IMR-90 (cell line): ENCODE data around the gene NT5C. TPM values are rescaled to one million over a fixed set of nuclear protein-coding genes. Genes with fewer than 3 reads are reported as not detected.
"Not testable (repeated sequence)": the region's sequence is repeated elsewhere in the genome, so short reads cannot be mapped to it uniquely, and the experiment has no call there.

Source experiments
- ATAC-seq: fragments of 200-7000 bp; cut with Tn5 transposase; 2 replicates; pipeline ENCODE4 v1.9.1; 2020; ENCODE audit warnings: low read depth, mild to moderate bottlenecking, moderate library complexity
- BruUV-seq: library from RNA; stranded (reverse); fragments of 400-500 nt; replicated peaks from 2 replicates; lab custom pipeline; 2021; lab: Mats Ljungman, UMichigan
- CTCF ChIA-PET: fragments of 300-600 bp; formaldehyde crosslinking; extraction: SDS; loops from one replicate; lab custom pipeline; 2021; ENCODE audit warnings: antibody characterized with exemption; lab: Yijun Ruan, JAX
- POLR2A ChIA-PET: fragments of 300-600 bp; sonication (Branson Sonifier 250); formaldehyde crosslinking; loops from one replicate; lab custom pipeline; 2022; ENCODE audit warnings: antibody characterized with exemption; ENCODE audit not compliant: unreplicated experiment; lab: Charles Lee
- DNase-seq: peaks from one replicate; pipeline ENCODE4 v3.0.0; 2013
- H2AFZ ChIP-seq: replicated peaks from 2 replicates; pipeline ENCODE3; 2013; ENCODE audit warnings: low read length, mild to moderate bottlenecking; ENCODE audit not compliant: poor library complexity
- H2AK5ac ChIP-seq: 2 replicates; pipeline ENCODE4 v1.6.1; 2013; ENCODE audit warnings: low read depth, low read length, inconsistent platforms
- H2AK9ac ChIP-seq: replicated peaks from 2 replicates; pipeline ENCODE3; 2013; ENCODE audit warnings: mild to moderate bottlenecking, low read depth, low read length, moderate library complexity; ENCODE audit not compliant: poor library complexity
- H2BK120ac ChIP-seq: 2 replicates; pipeline ENCODE4 v1.6.1; 2013; ENCODE audit warnings: low read depth, low read length, inconsistent platforms
- H2BK15ac ChIP-seq: 3 replicates; pipeline ENCODE4 v1.6.1; 2013; ENCODE audit warnings: low read depth, low read length, inconsistent platforms
- H2BK20ac ChIP-seq: 2 replicates; pipeline ENCODE4 v1.6.1; 2013; ENCODE audit warnings: low read depth, mild to moderate bottlenecking, inconsistent platforms, low read length, moderate library complexity
- H2BK5ac ChIP-seq: 2 replicates; pipeline ENCODE4 v1.6.1; 2013; ENCODE audit warnings: mild to moderate bottlenecking, low read depth, low read length, inconsistent platforms; ENCODE audit not compliant: poor library complexity, severe bottlenecking
- H3K14ac ChIP-seq: replicated peaks from 2 replicates; pipeline ENCODE4 v1.6.1; 2013; ENCODE audit warnings: low read depth, low read length, inconsistent platforms
- H3K18ac ChIP-seq: 2 replicates; pipeline ENCODE4 v1.6.1; 2013; ENCODE audit warnings: low read depth, low read length, control low read depth
- H3K23ac ChIP-seq: 2 replicates; pipeline ENCODE4 v1.6.1; 2013; ENCODE audit warnings: low read depth, low read length, inconsistent platforms
- H3K27ac ChIP-seq: 2 replicates; pipeline ENCODE4 v1.5.1; 2013; ENCODE audit warnings: mild to moderate bottlenecking, control low read depth, low read length; ENCODE audit not compliant: insufficient read depth
- H3K27me3 ChIP-seq: 2 replicates; pipeline ENCODE4 v1.6.1; 2013; ENCODE audit warnings: low read length; ENCODE audit not compliant: control insufficient read depth, insufficient read depth
- H3K36me3 ChIP-seq: 2 replicates; pipeline ENCODE4 v1.6.1; 2013; ENCODE audit warnings: low read length, mixed read lengths; ENCODE audit not compliant: control insufficient read depth, insufficient read depth
- H3K4ac ChIP-seq: 2 replicates; pipeline ENCODE4 v1.6.1; 2013; ENCODE audit warnings: low read depth, low read length, inconsistent platforms
- H3K4me1 ChIP-seq: 2 replicates; pipeline ENCODE4 v1.6.1; 2013; ENCODE audit warnings: low read length, mixed read lengths; ENCODE audit not compliant: control insufficient read depth, insufficient read depth
- H3K4me2 ChIP-seq: 2 replicates; pipeline ENCODE4 v1.6.1; 2013; ENCODE audit warnings: low read depth, mild to moderate bottlenecking, control low read depth, low read length, moderate library complexity
- H3K4me3 ChIP-seq: 2 replicates; pipeline ENCODE4 v1.5.1; 2013; ENCODE audit warnings: low read depth, mild to moderate bottlenecking, control low read depth, low read length, moderate library complexity; ENCODE audit not compliant: insufficient read depth
- H3K56ac ChIP-seq: 2 replicates; pipeline ENCODE4 v1.6.1; 2013; ENCODE audit warnings: low read length, inconsistent platforms; ENCODE audit not compliant: insufficient read depth; ENCODE audit errors: extremely low read depth
- H3K79me1 ChIP-seq, 2 experiments: 2 replicates each; pipeline ENCODE4 v1.6.1; 2013; ENCODE audit warnings: low read length in 2 of 2, inconsistent platforms in 1 of 2, low read depth in 1 of 2
- H3K9ac ChIP-seq: 2 replicates; pipeline ENCODE4 v1.6.1; 2013; ENCODE audit warnings: low read depth, low read length, control low read depth
- H3K9me1 ChIP-seq: 2 replicates; pipeline ENCODE4 v1.6.1; 2013; ENCODE audit warnings: low read length, inconsistent platforms; ENCODE audit not compliant: insufficient read depth
- H3K9me3 ChIP-seq: 2 replicates; pipeline ENCODE4 v1.6.1; 2013; ENCODE audit warnings: low read length; ENCODE audit not compliant: control insufficient read depth, insufficient read depth
- H4K20me1 ChIP-seq: 2 replicates; pipeline ENCODE4 v1.6.1; 2013; ENCODE audit warnings: low read length, inconsistent platforms; ENCODE audit not compliant: insufficient read depth
- H4K5ac ChIP-seq: 2 replicates; pipeline ENCODE4 v1.6.1; 2013; ENCODE audit warnings: mild to moderate bottlenecking, low read depth, low read length, control low read depth
- H4K8ac ChIP-seq, 2 experiments: 2 replicates each; pipeline ENCODE4 v1.6.1; 2013; ENCODE audit warnings: low read depth in 2 of 2, low read length in 2 of 2, control low read depth in 1 of 2, inconsistent platforms in 1 of 2
- H4K91ac ChIP-seq: 2 replicates; pipeline ENCODE4 v1.6.1; 2013; ENCODE audit warnings: low read depth, low read length, inconsistent platforms; ENCODE audit not compliant: insufficient read depth
- WGBS, 2 experiments: methylation state at CpG; one replicate each; pipeline versions ENCODE4 v1.1.5 to v1.1.7; 2013; ENCODE audit warnings: missing lambda C conversion rate in 2 of 2; ENCODE audit not compliant: insufficient read length in 1 of 2; ENCODE audit errors: extremely low coverage in 2 of 2; 5-methylcytosine and 5-hydroxymethylcytosine counted together
- dilution Hi-C: fragments of 300-500 bp; cut with HindIII; formaldehyde crosslinking; loops from one replicate; pipeline ENCODE4 v1.14.3; 2018; ENCODE audit warnings: low sequenced_read_pairs; ENCODE audit not compliant: unreplicated experiment
- in situ Hi-C: fragments of 300-500 bp; cut with MboI; formaldehyde crosslinking; loops from 3 replicates; pipeline ENCODE4 v1.14.3; 2019; ENCODE audit warnings: low sequenced_read_pairs, inconsistent platforms, mixed read lengths
- intact Hi-C: fragments of 100-400 bp; cut with micrococcal nuclease; formaldehyde crosslinking; loops from 2 replicates; pipeline ENCODE4 v1.10.0; 2022
- polyA plus RNA-seq, 3 experiments: library from polyadenylated mRNA; depleted of rRNA; stranded (reverse); fragments of >200 nt; gene quantifications; 2 replicates each; pipeline ENCODE4 v1.2.3, GENCODE V29; 2012; ENCODE audit warnings: low replicate concordance in 1 of 3
- total RNA-seq: library from RNA; depleted of rRNA; stranded (reverse); fragments of >200 nt; gene quantifications from 2 replicates; pipeline ENCODE4 v1.2.3, GENCODE V29; 2012

Gene NT5C
- total and polyA plus RNA-seq, 2 of the 4 experiments (the other 2 are of a cell fraction) = 24.0 to 44.6 TPM

GRCh38 chr17:75137762-75138161 is 6.2 kb upstream of the NT5C start:
- WGBS, 2 experiments = no CpG with 5 or more reads among the region's 9 CpGs
- ATAC-seq, POLR2A ChIA-PET, H2BK15ac ChIP-seq, H3K56ac ChIP-seq, H3K18ac ChIP-seq, H4K5ac ChIP-seq, H3K23ac ChIP-seq, H3K9me3 ChIP-seq, H3K4ac ChIP-seq, H4K20me1 ChIP-seq, DNase-seq, CTCF ChIA-PET, H3K4me2 ChIP-seq, H3K4me1 ChIP-seq, H4K91ac ChIP-seq, H3K27ac ChIP-seq, H2AFZ ChIP-seq, H3K27me3 ChIP-seq, H4K8ac ChIP-seq, H2AK5ac ChIP-seq, H2BK5ac ChIP-seq, in situ Hi-C loops, H2BK20ac ChIP-seq, H2BK120ac ChIP-seq, H2AK9ac ChIP-seq, H3K4me3 ChIP-seq, H3K9me1 ChIP-seq, dilution Hi-C loops, BruUV-seq, H3K14ac ChIP-seq, H3K9ac ChIP-seq: not testable (repeated sequence)
- Histone ChIP-seq H3K36me3 (peaks cover 26% of the 10 kb centered on the region), H3K79me1 (peaks cover 26 to 56% of the 10 kb centered on the region in 2 experiments)
- intact Hi-C loops = loop anchor here (2.0 kb wide), 1 partner anchor 15 kb away; no protein-coding TSS in a partner anchor
